ENCODE data around the gene RALB.
"Not testable (repeated sequence)": the region's sequence is repeated elsewhere in the genome, so short reads cannot be mapped to it uniquely, and the experiment has no call there.

Gene RALB

DNA sequence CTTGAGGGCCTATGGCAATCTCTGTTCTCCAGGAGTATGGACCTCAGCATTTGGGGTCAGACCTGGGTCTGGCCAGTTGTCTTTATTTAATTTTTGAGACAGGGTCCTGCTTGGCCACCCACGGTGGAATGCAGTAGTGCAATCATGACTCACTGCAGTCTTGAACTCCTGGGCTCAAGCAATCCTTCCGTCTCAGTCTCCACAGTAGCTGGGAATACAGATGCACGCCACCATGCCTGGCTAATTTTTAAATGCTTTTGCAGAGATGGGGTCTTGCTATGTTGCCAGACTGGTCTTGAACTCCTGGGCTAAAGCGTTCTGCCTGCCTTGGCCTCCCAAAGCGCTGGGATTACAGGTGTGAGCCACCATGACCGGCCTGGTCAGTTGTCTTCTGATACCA lies 46.9 kb downstream of the RALB start:
- DNase-seq = no peak

GRCh38 chr2:120300385-120300784 lies 47.7 kb downstream of the RALB start:
- DNase-seq = no peak

- no peak for DNase-seq
Measured at GRCh38 chr2:120301284-120301683, 48.6 kb downstream of the RALB start.

- no peak for DNase-seq
Measured at GRCh38 chr2:120302301-120302700, 49.6 kb downstream of the RALB start.

DNA sequence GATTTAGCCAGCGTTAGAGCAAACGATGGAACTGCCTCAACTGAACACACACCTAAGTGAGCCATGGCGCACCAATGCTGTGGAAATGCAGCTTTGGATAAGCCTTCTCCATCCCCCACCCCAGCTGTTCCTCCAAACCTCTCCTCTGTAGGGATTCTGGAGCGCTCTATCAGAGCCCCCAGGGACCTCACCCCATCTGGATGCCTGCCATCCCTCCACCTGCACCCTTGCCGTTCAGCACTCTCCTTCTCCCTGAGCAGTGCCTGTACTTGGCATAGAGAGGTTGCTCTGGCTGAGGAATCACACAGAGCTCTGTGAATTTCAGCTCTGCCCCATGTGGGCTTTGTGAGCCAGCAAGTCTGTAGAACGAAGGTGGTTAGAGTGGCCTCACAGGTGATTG lies 50.5 kb downstream of the RALB start:
- no peak for DNase-seq

DNA sequence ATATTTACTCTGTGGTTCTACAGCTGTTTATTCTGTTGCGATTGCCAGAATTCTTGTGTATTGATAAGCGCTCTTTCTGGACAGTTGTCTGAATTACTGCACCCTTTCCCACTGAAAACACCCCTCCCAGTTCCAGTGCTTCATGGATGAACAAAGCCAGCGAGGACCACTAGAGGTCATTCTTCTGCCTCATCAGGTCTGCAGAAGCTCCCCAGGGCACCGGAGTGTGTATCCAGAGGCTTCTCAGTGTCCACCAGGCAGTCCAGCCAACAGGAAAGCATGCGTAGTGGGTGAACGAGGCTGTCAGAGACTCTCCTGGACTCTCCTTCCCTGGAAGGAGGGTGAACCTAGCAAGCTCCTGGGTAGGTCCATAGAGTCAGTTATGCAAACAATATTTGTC lies 52.6 kb downstream of the RALB start:
- DNase-seq = no peak

DNA sequence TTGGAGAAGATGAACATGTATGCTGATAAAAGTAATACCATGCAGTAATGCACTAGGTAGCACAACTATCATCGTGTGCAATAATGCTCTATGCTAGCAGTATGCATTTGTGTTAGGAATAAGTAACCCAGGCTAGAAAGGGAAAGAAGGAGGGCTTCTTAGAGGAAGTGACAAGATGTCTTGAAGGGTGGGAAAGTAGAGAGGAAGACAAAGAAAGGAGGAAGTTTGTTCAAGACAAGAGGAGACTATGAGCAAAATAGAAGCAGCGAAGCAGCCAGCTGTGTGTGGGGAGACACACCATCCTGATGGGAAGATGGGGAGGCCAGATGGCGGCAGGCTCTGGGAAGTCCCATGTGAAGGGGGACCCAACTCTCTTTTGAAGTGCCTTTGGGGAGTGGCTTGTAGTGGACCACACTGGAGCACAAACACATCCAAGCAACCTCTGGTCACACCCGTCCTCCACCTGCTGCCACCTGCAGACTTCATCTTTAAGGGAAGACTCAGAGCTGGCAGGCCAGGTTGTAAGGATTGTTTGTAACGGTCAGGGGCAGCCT lies 53.4 kb downstream of the RALB start:
- DNase-seq = no peak

DNA sequence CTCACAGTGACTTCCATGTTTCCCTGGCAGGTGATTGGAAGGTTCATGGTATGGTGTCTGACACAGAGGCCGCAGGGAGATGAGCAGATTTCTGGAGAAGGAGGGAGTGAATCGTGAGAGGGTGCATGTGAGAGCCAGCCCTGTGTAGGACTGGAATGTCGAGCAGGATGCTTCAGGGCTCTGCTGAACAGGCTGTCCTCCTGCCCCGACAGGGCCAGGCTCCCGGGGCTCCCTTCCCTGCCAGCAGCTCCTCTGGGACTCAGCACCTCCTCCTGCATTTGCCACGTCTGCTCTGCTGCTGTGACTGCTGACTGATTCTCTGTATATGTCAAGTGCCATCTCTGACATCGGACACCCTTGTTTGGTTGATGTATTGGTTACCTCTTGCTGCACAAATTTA lies 54.8 kb downstream of the RALB start:
- no peak for DNase-seq

DNA sequence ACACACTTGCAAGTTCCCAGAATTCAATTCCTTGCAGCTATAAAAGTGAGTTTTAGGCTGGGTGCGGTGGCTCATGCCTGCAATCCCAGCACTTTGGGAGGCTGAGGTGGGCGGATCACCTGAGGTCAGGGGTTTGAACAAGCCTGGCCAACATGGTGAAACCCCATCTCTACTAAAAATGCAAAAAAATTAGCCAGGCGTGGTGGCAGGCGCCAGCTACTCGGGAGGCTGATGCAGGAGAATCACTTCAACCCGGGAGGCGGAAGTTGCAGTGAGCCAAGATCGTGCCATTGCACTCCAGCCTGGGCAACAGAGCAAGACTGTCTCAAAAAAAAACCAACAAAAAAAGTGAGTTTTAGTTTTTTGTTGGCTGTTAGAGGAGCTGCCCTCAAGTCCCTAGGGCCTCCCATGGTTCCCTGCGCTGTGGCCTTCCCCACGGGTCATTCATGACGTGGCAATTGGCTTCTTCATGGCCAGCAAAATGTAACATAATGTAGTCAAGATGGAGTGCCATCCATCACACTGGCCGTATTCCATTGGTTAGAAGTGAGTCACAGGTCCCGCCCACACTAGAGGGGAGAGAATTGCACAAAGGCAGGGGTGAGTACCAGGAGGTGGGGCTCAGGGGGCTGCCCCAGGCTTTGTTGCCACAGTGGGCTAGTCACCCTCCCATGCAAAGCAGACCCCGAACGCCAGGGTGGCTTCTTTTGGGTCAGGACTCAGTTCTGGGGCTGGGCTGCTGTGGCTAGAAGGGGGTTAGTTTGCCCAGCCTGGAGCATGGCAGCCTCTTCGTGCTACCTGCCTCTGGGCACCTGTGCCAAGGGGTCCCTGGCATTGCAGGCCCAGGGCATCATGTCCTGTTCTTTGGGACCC lies 55.6 kb downstream of the RALB start:
- no peak for DNase-seq

DNA sequence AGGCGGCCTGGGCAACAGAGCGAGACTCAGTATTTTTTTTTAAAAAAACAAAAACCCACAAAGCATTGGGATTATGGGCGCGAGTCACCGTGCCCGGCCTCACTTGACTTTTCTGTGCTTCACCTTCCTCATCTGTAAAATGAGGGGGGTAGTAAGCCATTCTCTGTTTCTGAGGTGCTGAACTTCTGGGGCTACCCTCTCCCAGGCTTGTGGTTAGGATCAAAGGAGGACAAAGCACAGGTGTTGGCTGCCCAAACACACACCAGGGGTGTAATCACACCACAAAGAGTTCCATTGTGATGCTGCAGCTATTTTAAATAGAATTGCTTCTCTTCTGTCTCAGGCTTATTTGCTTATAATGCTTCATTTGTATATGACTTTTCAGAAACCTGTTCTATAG lies 57.5 kb downstream of the RALB start:
- no peak for DNase-seq

DNA sequence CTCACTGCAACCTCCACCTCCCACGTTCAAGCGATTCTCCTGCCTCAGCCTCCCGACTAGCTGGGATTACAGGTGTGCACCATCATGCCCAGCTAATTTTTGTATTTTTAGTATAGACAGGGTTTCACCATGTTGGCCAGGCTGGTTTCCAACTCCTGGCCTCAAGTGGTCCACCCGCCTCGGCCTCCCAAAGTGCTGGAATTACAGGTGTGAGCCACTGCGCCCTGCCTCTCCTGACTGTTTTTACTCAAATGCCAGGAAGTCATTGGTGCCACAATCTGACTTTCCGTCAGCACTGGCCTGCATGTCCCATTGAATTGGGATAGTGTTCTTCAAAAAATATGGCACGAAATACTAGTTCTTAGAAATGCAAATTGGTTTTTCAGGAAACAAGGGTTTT lies 58.2 kb downstream of the RALB start:
- not testable (repeated sequence) for DNase-seq

- DNase-seq = no peak
Measured at GRCh38 chr2:120312076-120312475, 59.4 kb downstream of the RALB start.

GRCh38 chr2:120312860-120313694 lies 60.4 kb downstream of the RALB start:
- DNase-seq = peak; percentile 79

- DNase-seq = no peak
Measured at GRCh38 chr2:120313695-120314615, 61.3 kb downstream of the RALB start.

DNA sequence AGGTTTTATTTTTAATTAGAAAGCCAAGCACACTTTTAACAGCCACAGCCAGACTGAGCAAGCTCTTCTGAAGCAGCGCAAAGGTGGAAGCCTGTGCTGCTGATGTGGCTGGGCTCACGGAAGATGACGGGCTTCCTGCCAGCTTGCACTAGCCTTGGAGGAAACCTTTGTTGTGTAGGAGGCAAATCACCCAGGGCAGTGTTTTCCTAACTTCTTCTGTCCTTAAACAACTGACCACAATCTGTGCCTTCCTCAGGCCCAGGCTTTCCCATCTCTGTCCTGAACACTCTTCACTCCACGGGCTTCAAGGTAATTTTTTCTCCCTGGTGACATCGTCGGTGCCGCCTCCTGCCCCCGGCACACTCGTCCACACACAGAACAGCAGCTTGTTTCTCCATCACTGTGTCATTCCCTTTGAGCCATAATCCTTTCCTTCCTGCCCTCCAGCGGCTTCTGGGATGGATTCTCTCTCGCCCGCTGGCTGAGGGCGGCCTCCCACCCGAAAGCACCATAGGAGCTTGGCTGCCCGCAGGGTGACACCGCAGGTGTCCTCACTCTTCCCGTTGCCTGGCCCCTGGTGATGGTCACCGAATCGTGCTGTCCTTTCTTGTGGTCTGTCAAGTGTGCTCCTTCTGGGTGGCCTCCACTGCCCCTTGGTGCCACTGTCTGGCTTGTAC lies 62.2 kb downstream of the RALB start:
- DNase-seq = no peak

GRCh38 chr2:120315367-120316033 lies 62.8 kb downstream of the RALB start:
- no peak for DNase-seq

GRCh38 chr2:120316071-120316470 lies 63.4 kb downstream of the RALB start:
- DNase-seq = no peak

- no peak for DNase-seq
Measured at GRCh38 chr2:120316528-120317179, 64.0 kb downstream of the RALB start.

- no peak for DNase-seq
Measured at GRCh38 chr2:120317180-120317533, 64.5 kb downstream of the RALB start.

DNA sequence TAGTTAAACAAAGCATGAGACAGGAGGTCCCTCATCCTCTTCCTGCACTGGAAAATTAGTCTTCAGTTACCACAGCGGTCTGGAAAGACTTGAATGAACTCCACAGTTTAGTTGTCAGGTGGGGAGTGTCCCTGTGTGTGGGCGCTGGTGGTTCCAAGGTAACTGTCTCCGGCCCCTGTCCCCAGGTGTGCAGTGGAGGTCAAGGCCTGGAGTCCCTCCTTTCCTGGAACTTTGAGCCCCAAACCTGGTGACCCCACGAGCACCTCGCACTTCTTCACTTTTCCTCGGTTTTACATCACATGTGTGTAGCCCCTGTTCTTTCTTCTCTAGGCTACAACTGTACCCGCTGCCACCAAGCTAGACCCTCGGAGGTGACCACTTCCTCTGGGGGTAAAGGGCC lies 65.3 kb downstream of the RALB start:
- DNase-seq = no peak

DNA sequence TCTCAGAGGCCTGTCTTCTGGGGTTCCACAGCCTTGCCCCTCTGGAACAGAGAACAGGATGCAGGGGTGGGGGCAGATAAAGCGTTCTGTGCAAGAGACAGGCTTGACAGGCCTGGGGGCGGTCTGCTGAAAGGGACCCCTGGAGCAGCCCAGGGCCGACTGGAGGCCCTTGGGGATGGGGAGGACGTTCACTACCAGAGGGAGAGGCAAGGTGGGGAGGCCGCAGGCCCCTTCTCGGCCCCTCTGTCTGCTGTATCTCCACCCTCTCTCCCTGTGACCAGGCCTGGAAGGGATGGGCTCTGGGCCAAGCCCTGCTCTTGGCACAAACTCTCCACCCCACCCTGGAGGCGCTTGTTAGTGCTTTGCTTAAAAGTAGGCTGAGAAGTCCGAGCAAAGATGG lies 66.0 kb downstream of the RALB start:
- no peak for DNase-seq

All from stimulated activated CD4-positive, alpha-beta T cell treated with anti-CD3 and anti-CD28 coated beads, Interleukin-4, amount 100 ng/mL, for 24 hours (primary cell).